Mesodermal cell (in vitro differentiated cells): ENCODE results near the gene TNFRSF11A.

Source experiments
- H3K27ac ChIP-seq: 2 replicates; pipeline ENCODE4 v1.7.0; 2013; ENCODE audit warnings: mild to moderate bottlenecking, low read depth, low read length, moderate library complexity; ENCODE audit not compliant: severe bottlenecking
- H3K36me3 ChIP-seq: 2 replicates; pipeline ENCODE4 v1.7.1; 2013; ENCODE audit warnings: mild to moderate bottlenecking, low read length, moderate library complexity; ENCODE audit not compliant: control insufficient read depth, insufficient read depth
- H3K4me1 ChIP-seq: one replicate; pipeline ENCODE4 v1.7.1; 2013; ENCODE audit warnings: mild to moderate bottlenecking, low read length; ENCODE audit not compliant: insufficient read depth, control insufficient read depth, poor library complexity, severe bottlenecking
- H3K4me3 ChIP-seq: 2 replicates; pipeline ENCODE4 v1.7.0; 2013; ENCODE audit warnings: low read length, control low read depth, mild to moderate bottlenecking; ENCODE audit not compliant: insufficient read depth, poor library complexity, severe bottlenecking; ENCODE audit errors: extremely low read depth
- H3K9me3 ChIP-seq: 2 replicates; pipeline ENCODE4 v1.7.1; 2013; ENCODE audit warnings: mild to moderate bottlenecking, low read length, moderate library complexity; ENCODE audit not compliant: control insufficient read depth
- WGBS, 2 experiments: methylation state at CpG; one replicate each; pipeline ENCODE4 v1.1.5; 2013; ENCODE audit warnings: missing lambda C conversion rate in 2 of 2; ENCODE audit not compliant: insufficient coverage in 2 of 2; 5-methylcytosine and 5-hydroxymethylcytosine counted together

The TNFRSF11A gene

GRCh38 chr18:62438402-62438801 lies 113.3 kb downstream of the TNFRSF11A start:
- H3K36me3 ChIP-seq, result no peaks in the 10 kb centered on the region
- 94 to 95% methylated on average over 11 to 12 of the region's 12 CpGs for WGBS, 2 experiments

GRCh38 chr18:62438866-62439265 lies 113.8 kb downstream of the TNFRSF11A start:
- no peaks in the 10 kb centered on the region for H3K36me3 ChIP-seq
- no peak overlapping the region for H3K4me3 ChIP-seq
- no peaks in the 10 kb centered on the region for H3K9me3 ChIP-seq
- H3K4me1 ChIP-seq, result peaks cover 6% of the 10 kb centered on the region
- WGBS, 2 experiments, result 90 to 100% methylated on average over 4 to 5 of the region's 8 CpGs
- no peak overlapping the region for H3K27ac ChIP-seq

More at GRCh38 chr18:62438402-62438801, 113.3 kb downstream of the TNFRSF11A start:
- H3K4me1 ChIP-seq, result peaks cover 6% of the 10 kb centered on the region
- no peak overlapping the region for H3K4me3 ChIP-seq
- no peak overlapping the region for H3K27ac ChIP-seq
- no peaks in the 10 kb centered on the region for H3K9me3 ChIP-seq
